Mesothelial cell of epicardium (in vitro differentiated cells): ENCODE measurements around the gene ABCA4. TPM values are rescaled to one million over a fixed set of nuclear protein-coding genes. Genes with fewer than 3 reads are reported as not detected.
A peak's percentile ranks its signal among the peaks of the same experiment; 100 is the strongest.

ENCODE experiments used
- DNase-seq, 2 experiments: peaks; one replicate each; pipeline ENCODE4 v3.0.0; 2021; ENCODE audit warnings: low spot score in 2 of 2; ENCODE audit not compliant: unreplicated experiment in 2 of 2
- H3K27ac Mint-ChIP-seq: 2 replicates; pipeline ENCODE4 v1.8.0; 2021; ENCODE audit warnings: mixed read lengths
- H3K27me3 Mint-ChIP-seq: 2 replicates; pipeline ENCODE4 v1.8.0; 2021; ENCODE audit warnings: low read depth, mixed read lengths
- H3K36me3 Mint-ChIP-seq: 2 replicates; pipeline ENCODE4 v1.8.0; 2021; ENCODE audit warnings: mixed read lengths
- H3K4me1 Mint-ChIP-seq: 2 replicates; pipeline ENCODE4 v1.8.0; 2021; ENCODE audit warnings: mixed read lengths
- H3K4me3 Mint-ChIP-seq: 2 replicates; pipeline ENCODE4 v1.8.0; 2021; ENCODE audit warnings: mild to moderate bottlenecking, moderate library complexity, mixed read lengths
- H3K9me3 Mint-ChIP-seq: 2 replicates; pipeline ENCODE4 v1.8.0; 2021; ENCODE audit warnings: mixed read lengths
- CTCF ChIP-seq: fragments of 200-600 bp; sonication (generic); IDR thresholded peaks from one replicate; pipeline ENCODE4 v1.5.0; 2021; ENCODE audit warnings: antibody characterized with exemption; ENCODE audit not compliant: unreplicated experiment
- total RNA-seq: library from RNA; stranded (reverse); gene quantifications from 3 replicates; pipeline ENCODE4 v1.2.1, GENCODE V29; 2021

ABCA4 gene
- total RNA-seq, 1 donor from 2014 or later: 14.5 TPM

- H3K4me3 Mint-ChIP-seq: no peak overlapping the region
- H3K4me1 Mint-ChIP-seq: peaks cover 27% of the 10 kb centered on the region
- H3K27ac Mint-ChIP-seq: peak overlapping the region; percentile 77
- H3K9me3 Mint-ChIP-seq: peaks cover 5% of the 10 kb centered on the region
- DNase-seq: peak in 1 of 2 experiments; percentile 38
- no peak for TF ChIP-seq CTCF
- no peaks in the 10 kb centered on the region for H3K27me3 Mint-ChIP-seq
- H3K36me3 Mint-ChIP-seq: no peaks in the 10 kb centered on the region
Measured at GRCh38 chr1:93979718-93980319, 141.1 kb downstream of the ABCA4 start.

- H3K27ac Mint-ChIP-seq: peak overlapping the region; percentile 77
- H3K4me1 Mint-ChIP-seq: peaks cover 27% of the 10 kb centered on the region
- TF ChIP-seq CTCF: no peak
- no peaks in the 10 kb centered on the region for H3K27me3 Mint-ChIP-seq
- peaks cover 5% of the 10 kb centered on the region for H3K9me3 Mint-ChIP-seq
- no peaks in the 10 kb centered on the region for H3K36me3 Mint-ChIP-seq
- DNase-seq: no peak
- H3K4me3 Mint-ChIP-seq: no peak overlapping the region
Measured at GRCh38 chr1:93979040-93979717, 141.8 kb downstream of the ABCA4 start.

GRCh38 chr1:93977598-93977945 is 143.4 kb downstream of the ABCA4 start:
- H3K27me3 Mint-ChIP-seq: no peaks in the 10 kb centered on the region
- no peaks in the 10 kb centered on the region for H3K36me3 Mint-ChIP-seq
- H3K9me3 Mint-ChIP-seq: peaks cover under 1% of the 10 kb centered on the region
- DNase-seq: no peak
- no peak for TF ChIP-seq CTCF
- H3K4me3 Mint-ChIP-seq: no peak overlapping the region
- H3K4me1 Mint-ChIP-seq: peaks cover 27% of the 10 kb centered on the region
- no peak overlapping the region for H3K27ac Mint-ChIP-seq

- no peak for TF ChIP-seq CTCF
- Mint-ChIP-seq H3K4me3 (no peak overlapping the region), H3K36me3 (no peaks in the 10 kb centered on the region), H3K27ac (no peak overlapping the region), H3K4me1 (peaks cover 27% of the 10 kb centered on the region), H3K27me3 (no peaks in the 10 kb centered on the region), H3K9me3 (no peaks in the 10 kb centered on the region)
- DNase-seq: no peak
Measured at GRCh38 chr1:93976711-93977597, 144.0 kb downstream of the ABCA4 start.

GRCh38 chr1:93976291-93976690 is 144.7 kb downstream of the ABCA4 start:
- H3K27me3 Mint-ChIP-seq: no peaks in the 10 kb centered on the region
- no peaks in the 10 kb centered on the region for H3K36me3 Mint-ChIP-seq
- no peak for TF ChIP-seq CTCF
- H3K9me3 Mint-ChIP-seq: no peaks in the 10 kb centered on the region
- no peak overlapping the region for H3K4me3 Mint-ChIP-seq
- H3K4me1 Mint-ChIP-seq: peaks cover 26% of the 10 kb centered on the region
- no peak overlapping the region for H3K27ac Mint-ChIP-seq
- no peak for DNase-seq
